ENCODE results near the gene ATXN1. TPM values are rescaled to one million over a fixed set of nuclear protein-coding genes. Genes with fewer than 3 reads are reported as not detected.

Gene ATXN1
- polyA plus RNA-seq, 1 donor (not counting 4 experiments of a cell fraction or from before 2014, with no cell fraction given): 9.7 TPM

DNA sequence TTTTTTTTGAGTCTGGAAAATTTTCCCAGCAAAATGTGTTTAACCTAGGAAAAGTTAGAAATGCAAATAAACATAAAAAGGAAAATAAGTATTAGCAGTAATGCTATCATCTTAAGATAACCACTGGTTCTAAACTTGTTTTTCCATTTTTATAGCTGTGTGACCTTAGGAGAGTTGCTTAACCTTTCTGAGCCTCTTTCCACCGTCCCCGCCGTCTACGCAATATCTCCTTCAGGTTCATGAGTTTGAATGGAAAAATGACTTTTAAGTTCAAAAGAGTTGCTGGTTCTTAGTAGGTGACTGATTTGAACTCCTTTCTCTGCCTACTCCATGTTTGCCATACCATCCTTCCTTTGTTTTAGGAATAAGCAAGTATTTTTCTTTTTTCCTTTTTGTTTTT lies 478.9 kb downstream of the ATXN1 start:
- no peak for DNase-seq (ENCODE audit: low read depth, low spot score)
- H3K9me3 ChIP-seq (ENCODE audit: control insufficient read depth, low read depth, low read length): no peaks in the 10 kb centered on the region
- no peak overlapping the region for H3K27ac ChIP-seq (ENCODE audit: control insufficient read depth, insufficient read depth, low read length)
- H3K4me3 ChIP-seq (ENCODE audit: control insufficient read depth in 2 of 3, extremely low read depth in 1 of 3, insufficient read depth in 2 of 3, low read depth in 1 of 3, low read length in 3 of 3): no peak overlapping the region
- no peak overlapping the region for H3K9ac ChIP-seq (ENCODE audit: control insufficient read depth, extremely low read depth, insufficient read depth, low read length)
- no peak for FAIRE-seq
- TF ChIP-seq, protein P1, sequence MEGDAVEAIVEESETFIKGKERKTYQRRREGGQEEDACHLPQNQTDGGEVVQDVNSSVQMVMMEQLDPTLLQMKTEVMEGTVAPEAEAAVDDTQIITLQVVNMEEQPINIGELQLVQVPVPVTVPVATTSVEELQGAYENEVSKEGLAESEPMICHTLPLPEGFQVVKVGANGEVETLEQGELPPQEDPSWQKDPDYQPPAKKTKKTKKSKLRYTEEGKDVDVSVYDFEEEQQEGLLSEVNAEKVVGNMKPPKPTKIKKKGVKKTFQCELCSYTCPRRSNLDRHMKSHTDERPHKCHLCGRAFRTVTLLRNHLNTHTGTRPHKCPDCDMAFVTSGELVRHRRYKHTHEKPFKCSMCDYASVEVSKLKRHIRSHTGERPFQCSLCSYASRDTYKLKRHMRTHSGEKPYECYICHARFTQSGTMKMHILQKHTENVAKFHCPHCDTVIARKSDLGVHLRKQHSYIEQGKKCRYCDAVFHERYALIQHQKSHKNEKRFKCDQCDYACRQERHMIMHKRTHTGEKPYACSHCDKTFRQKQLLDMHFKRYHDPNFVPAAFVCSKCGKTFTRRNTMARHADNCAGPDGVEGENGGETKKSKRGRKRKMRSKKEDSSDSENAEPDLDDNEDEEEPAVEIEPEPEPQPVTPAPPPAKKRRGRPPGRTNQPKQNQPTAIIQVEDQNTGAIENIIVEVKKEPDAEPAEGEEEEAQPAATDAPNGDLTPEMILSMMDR (optimal IDR thresholded peaks at IDR 0.05 in 1 of 3, IDR thresholded peaks at IDR 0.05 in 1 of 3, conservative IDR thresholded peaks at IDR 0.05 in 1 of 3; ENCODE audit: extremely low read depth in 1 of 3, insufficient read depth in 2 of 3, low read length in 3 of 3): no peak
- TF ChIP-seq EZH2 (IDR thresholded peaks at IDR 0.05; ENCODE audit: low read length): no peak
- H4K20me1 ChIP-seq (ENCODE audit: control insufficient read depth, extremely low read depth, insufficient read depth, low read length): no peaks in the 10 kb centered on the region
- dilution Hi-C loops (cut with MboI; ENCODE audit: extremely low pct_ligation_motif_present, low sequenced_read_pairs): no loop called here
- no peak overlapping the region for H3K4me2 ChIP-seq (ENCODE audit: control insufficient read depth, extremely low read depth, insufficient read depth, low read depth, low read length)
- no peaks in the 10 kb centered on the region for H3K9me1 ChIP-seq (ENCODE audit: control insufficient read depth, extremely low read depth, insufficient read depth, low read length)
- no peak overlapping the region for H2AFZ ChIP-seq (ENCODE audit: control insufficient read depth, low read length)
- peaks cover 10% of the 10 kb centered on the region for H3K4me1 ChIP-seq (ENCODE audit: control insufficient read depth, extremely low read depth, insufficient read depth, low read length)
- no peaks in the 10 kb centered on the region for H3K36me3 ChIP-seq (ENCODE audit: control insufficient read depth in 2 of 2, extremely low read depth in 1 of 2, insufficient read depth in 2 of 2, low read length in 2 of 2)
- no peaks in the 10 kb centered on the region for H3K27me3 ChIP-seq (ENCODE audit: control insufficient read depth, extremely low read depth, insufficient read depth, low read length)
- no peaks in the 10 kb centered on the region for H3K79me2 ChIP-seq (ENCODE audit: control insufficient read depth, insufficient read depth, low read length)

DNA sequence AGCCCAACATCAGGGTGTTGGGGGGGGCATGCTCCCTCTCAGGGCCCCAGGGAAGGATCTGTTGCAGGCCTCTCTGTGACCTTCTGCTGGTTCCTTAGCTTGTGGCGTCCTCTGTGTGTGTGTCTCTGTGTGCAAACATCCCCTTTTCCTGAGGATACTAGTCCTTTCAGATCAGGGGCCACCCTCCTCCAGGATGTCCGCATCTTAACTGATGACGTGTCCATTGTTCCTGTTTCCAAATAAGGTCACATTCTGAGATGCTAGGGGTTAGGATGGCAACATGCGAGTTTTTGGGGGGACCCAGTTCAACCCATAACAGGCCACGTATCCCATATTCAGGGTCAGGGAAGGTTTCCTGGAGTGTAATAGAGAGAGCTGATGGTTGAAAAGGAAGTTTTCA lies 482.0 kb downstream of the ATXN1 start:
- peaks cover 15% of the 10 kb centered on the region for H3K4me1 ChIP-seq (ENCODE audit: control insufficient read depth, extremely low read depth, insufficient read depth, low read length)
- H4K20me1 ChIP-seq (ENCODE audit: control insufficient read depth, extremely low read depth, insufficient read depth, low read length): no peaks in the 10 kb centered on the region
- no peaks in the 10 kb centered on the region for H3K36me3 ChIP-seq (ENCODE audit: control insufficient read depth in 2 of 2, extremely low read depth in 1 of 2, insufficient read depth in 2 of 2, low read length in 2 of 2)
- H3K9me1 ChIP-seq (ENCODE audit: control insufficient read depth, extremely low read depth, insufficient read depth, low read length): no peaks in the 10 kb centered on the region
- dilution Hi-C loops (cut with MboI; ENCODE audit: extremely low pct_ligation_motif_present, low sequenced_read_pairs): no loop called here
- H3K9ac ChIP-seq (ENCODE audit: control insufficient read depth, extremely low read depth, insufficient read depth, low read length): no peak overlapping the region
- H3K79me2 ChIP-seq (ENCODE audit: control insufficient read depth, insufficient read depth, low read length): no peaks in the 10 kb centered on the region
- TF ChIP-seq EZH2 (IDR thresholded peaks at IDR 0.05; ENCODE audit: low read length): no peak
- TF ChIP-seq, protein P1 (optimal IDR thresholded peaks at IDR 0.05 in 1 of 3, IDR thresholded peaks at IDR 0.05 in 1 of 3, conservative IDR thresholded peaks at IDR 0.05 in 1 of 3; ENCODE audit: extremely low read depth in 1 of 3, insufficient read depth in 2 of 3, low read length in 3 of 3): no peak
- H3K27me3 ChIP-seq (ENCODE audit: control insufficient read depth, extremely low read depth, insufficient read depth, low read length): no peaks in the 10 kb centered on the region
- no peak overlapping the region for H3K4me3 ChIP-seq (ENCODE audit: control insufficient read depth in 2 of 3, extremely low read depth in 1 of 3, insufficient read depth in 2 of 3, low read depth in 1 of 3, low read length in 3 of 3)
- no peak overlapping the region for H3K27ac ChIP-seq (ENCODE audit: control insufficient read depth, insufficient read depth, low read length)
- H2AFZ ChIP-seq (ENCODE audit: control insufficient read depth, low read length): no peak overlapping the region
- no peak overlapping the region for H3K4me2 ChIP-seq (ENCODE audit: control insufficient read depth, extremely low read depth, insufficient read depth, low read depth, low read length)
- FAIRE-seq (no peak), DNase-seq (ENCODE audit: low read depth, low spot score) (no peak)
- no peaks in the 10 kb centered on the region for H3K9me3 ChIP-seq (ENCODE audit: control insufficient read depth, low read depth, low read length)

All from keratinocyte (primary cell).